C4-2B (cell line): ENCODE data around the gene ABI1.

Experiments used
- CTCF ChIP-seq: fragments of 450-650 bp; conservative IDR thresholded peaks from 2 replicates; pipeline ENCODE4 v1.5.1; 2017; ENCODE audit warnings: mild to moderate bottlenecking
- ZFX ChIP-seq: fragments of 450-650 bp; IDR thresholded peaks from 2 replicates; pipeline ENCODE4 v1.6.1; 2017

DNA sequence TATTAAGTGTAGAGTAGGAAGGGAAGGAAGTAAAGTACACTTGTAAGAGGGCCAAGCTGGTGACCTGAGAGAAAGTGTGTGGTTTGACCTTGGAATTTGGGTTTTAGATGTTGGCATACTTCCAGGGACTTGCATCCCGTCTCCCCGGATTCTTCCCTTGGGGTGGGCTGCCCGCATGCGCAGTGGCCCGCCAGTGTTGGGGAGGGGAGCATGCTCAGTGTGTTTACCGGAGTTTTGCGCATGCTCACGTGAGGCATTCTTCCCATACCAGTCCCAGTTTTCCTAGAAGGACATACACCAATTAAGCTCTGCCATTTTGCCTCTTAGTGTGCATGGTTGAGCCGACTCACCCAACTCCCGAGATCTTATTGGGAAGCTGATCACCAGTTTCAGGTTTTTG, 153.8 kb downstream of the ABI1 start:
- TF ChIP-seq CTCF (no peak), ZFX (no peak)
